ENCODE measurements around the gene MAPKAP1. TPM values are rescaled to one million over a fixed set of nuclear protein-coding genes. Genes with fewer than 3 reads are reported as not detected.

Gene MAPKAP1
- total RNA-seq, 2 donors from 2014 or later: 53.8 to 72.1 TPM

DNA sequence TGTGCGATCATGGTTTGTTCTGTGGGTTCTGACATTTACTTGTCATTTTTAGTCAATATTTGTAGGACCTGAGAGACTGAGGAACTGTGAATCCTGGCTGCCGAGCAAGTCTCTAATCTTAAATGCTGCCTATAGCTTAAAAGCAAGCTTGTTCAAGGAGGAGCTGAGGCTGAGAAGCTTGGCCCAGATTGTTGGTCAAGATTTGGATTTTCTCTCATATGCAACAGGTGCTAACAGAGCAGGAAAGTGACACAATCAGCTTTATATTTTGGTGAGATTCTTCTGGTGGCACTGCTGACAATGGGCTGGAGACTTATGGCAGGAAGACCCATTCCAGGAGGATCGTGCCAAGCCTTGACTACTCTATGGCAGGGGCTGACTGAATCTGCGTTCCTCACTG, 192.5 kb downstream of the MAPKAP1 start:
- Mint-ChIP-seq H3K27ac (peak overlapping the region in 1 of 2 donors; percentile 4), H3K9me3 (no peaks in the 10 kb centered on the region), H3K36me3 (no peaks in the 10 kb centered on the region)
- no peak for ATAC-seq
- DNase-seq (ENCODE audit: low spot score in 2 of 2): no peak

DNA sequence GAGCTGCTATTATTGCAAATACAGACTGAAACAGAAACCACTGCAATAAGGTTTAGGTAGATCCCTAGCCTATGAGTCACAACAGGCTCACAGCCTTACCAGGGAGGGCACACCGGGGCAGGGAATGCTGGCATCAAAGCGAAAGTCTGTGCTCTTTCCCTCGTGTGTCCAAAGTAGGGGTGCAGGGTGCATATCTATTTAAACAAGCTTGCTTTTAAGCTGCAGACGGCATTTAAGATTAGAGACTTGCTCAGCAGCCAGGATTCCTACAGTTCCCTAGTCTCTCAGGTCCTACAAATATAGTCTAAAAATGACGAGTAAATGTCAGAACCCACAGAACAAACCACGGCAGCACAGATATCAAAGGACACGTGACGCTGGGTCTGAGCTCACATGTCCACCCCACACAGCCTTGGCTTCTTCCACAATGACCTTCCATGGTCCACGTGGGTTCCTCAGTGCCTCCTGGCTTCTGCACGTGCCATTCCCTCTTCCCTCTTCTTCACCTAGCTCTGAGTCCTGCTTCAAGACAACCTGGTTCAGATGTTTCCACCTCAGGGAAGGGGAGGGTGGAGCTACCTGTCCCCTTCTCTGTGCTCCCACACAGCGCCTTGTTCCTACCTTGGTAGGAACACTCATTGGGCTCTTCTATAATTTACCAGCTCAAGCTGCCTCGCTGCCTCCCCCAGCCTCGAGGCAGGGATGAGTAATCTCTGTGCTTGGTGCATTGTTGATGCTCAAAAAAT, 193.2 kb downstream of the MAPKAP1 start:
- Mint-ChIP-seq H3K27ac (peak overlapping the region in 1 of 2 donors; percentile 4), H3K9me3 (no peaks in the 10 kb centered on the region), H3K36me3 (no peaks in the 10 kb centered on the region)
- peak; percentile 96 to 98 for ATAC-seq
- peak in 1 of 2 donors; percentile 18 for DNase-seq (ENCODE audit: low spot score in 2 of 2)

DNA sequence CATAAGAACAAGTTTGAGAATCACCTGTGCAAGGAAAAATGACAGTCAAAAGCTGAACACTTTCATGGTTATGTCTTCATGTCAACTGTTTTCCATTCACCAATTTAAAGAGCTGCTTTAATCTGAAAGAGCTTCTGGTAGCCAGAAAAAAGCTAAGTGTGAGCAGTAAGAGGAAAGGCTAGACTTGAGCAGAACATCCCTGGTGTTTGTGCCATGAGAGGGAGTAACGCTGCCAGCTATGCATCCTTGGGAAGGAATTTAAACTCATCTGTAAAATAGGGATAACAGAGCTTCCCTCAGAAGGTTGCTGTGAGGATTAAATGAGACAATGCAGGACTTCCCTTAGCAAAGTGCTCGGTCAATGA, 193.7 kb downstream of the MAPKAP1 start:
- ATAC-seq (peak in 1 of 2 donors; percentile 40), DNase-seq (ENCODE audit: low spot score in 2 of 2) (no peak)
- H3K9me3 Mint-ChIP-seq: no peaks in the 10 kb centered on the region
- H3K27ac Mint-ChIP-seq: peak overlapping the region in 1 of 2 donors; percentile 4
- H3K36me3 Mint-ChIP-seq: no peaks in the 10 kb centered on the region

DNA sequence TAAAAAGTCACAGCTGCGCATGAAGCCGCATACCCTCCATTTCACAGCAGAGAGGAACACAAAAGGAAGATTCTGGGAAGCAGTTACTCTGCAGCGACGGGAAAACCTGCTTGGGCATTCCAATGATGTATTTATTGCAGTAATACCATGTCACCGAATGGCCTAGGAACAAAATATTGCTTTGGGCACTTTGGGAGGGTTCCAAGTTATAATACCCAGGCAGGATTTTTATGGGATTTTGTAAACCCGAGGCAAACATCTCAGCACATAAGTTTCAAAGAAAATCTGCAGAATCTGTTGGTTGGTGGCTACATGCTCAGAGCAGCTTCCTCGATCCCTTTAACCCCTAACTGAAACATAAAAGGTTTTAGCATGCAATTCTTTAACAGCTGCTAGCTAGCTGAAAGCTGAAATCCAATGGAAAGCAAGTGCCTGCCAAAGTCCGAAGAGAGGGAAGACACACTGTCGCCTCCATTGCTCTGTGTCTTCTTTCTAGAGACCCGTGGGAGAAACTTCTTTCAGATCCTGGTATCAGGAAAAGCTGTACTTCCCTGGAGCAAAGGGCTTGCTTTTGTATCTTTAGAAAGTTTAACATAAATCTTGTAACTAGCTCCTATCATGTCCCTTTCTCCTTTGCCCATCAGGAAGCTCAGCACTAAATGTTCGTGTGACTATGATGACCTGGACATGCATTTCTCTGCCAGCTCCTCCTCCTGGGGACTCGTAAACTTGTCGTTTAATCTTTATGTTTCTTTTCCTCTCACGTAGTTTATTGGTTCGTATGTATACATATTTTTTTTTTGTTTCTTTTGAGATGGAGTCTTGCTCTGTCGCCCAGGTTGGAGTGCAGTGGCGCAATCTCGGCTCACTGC, 195.0 kb downstream of the MAPKAP1 start:
- Mint-ChIP-seq H3K9me3 (no peaks in the 10 kb centered on the region), H3K36me3 (no peaks in the 10 kb centered on the region), H3K27ac (no peak overlapping the region)
- ATAC-seq: no peak
- DNase-seq (ENCODE audit: low spot score in 2 of 2): no peak

DNA sequence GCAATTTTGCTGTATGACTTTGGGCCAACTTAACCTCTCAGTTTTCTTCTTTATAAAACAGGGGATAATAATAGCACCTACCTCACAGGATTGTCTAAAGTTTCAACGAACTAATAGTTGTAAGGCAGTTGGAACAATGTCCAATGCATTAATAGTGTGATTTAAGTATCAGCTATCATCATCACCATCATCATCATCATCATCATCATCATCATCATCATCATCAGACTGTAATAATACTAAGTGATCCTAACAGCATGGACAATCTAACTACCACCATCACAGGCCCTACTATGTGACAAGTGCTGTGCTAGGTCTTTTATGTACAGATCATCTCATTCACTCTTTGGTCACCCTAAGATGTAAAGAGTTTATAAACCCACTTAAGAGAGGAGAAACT, 196.0 kb downstream of the MAPKAP1 start:
- DNase-seq (ENCODE audit: low spot score in 2 of 2): no peak
- no peak for ATAC-seq
- Mint-ChIP-seq H3K27ac (no peak overlapping the region), H3K9me3 (no peaks in the 10 kb centered on the region), H3K36me3 (peaks cover 0 to 4% of the 10 kb centered on the region in 2 donors)

DNA sequence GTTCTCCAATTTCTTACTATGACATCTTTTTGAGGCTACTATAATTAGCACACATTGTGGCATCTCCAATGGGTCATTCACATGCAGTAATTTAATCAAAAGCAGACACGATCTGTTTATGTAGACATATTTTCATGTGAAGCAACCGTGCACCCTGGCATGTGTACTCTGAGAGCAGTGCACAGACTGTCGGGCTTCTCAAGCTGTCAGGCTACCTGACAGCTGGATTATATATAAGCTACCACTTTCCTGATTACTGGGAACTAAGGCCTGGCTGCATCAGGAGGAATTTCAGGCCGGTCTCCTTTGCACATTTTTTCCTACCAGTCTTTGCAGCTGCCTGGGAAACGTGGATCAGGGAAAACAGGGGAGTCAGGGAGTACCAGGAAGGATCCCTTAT, 197.5 kb downstream of the MAPKAP1 start:
- peaks cover 0 to 10% of the 10 kb centered on the region in 2 donors for H3K36me3 Mint-ChIP-seq
- no peaks in the 10 kb centered on the region for H3K9me3 Mint-ChIP-seq
- ATAC-seq (no peak), DNase-seq (ENCODE audit: low spot score in 2 of 2) (no peak)
- no peak overlapping the region for H3K27ac Mint-ChIP-seq

DNA sequence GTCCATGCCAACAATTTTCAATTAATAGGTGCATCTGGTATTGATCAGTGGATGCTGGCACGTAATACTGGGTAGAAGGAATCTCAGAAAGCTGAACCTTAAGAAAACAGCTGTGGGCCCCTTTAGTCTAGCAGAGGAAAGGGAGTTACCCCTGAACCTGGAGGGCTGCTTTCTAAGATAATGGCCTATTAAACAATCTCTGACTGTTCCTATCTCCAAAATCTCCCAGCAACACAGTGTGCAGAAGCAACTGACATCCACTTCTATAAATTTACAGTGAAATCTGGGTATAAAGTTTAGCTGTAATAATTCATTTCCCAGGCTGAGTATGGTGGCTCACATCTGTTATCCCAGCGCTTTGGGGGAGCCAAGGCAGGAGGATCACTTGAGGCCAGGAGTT, 198.8 kb downstream of the MAPKAP1 start:
- H3K36me3 Mint-ChIP-seq: peaks cover 0 to 10% of the 10 kb centered on the region in 2 donors
- no peaks in the 10 kb centered on the region for H3K9me3 Mint-ChIP-seq
- ATAC-seq: no peak
- H3K27ac Mint-ChIP-seq: no peak overlapping the region
- no peak for DNase-seq (ENCODE audit: low spot score in 2 of 2)

DNA sequence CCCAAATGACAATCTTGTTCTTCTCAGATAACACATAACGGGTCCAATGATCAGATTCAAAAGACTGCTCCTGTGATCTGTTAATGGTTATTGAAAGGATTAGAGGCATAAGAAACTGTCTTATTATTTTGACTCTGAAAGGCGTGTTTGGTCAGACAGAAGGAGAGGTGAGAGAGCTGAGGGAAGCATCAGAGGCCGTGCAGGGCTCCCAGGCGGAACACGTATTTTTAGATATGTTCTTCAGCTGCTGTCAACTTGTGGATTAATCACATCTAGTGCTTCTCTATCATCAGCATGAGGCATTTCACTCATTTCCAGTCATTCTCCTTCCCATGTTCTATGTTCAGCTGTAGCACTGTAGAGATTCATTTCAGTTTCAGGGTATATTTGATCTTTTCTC, 199.8 kb downstream of the MAPKAP1 start:
- no peak for ATAC-seq
- Mint-ChIP-seq H3K9me3 (no peaks in the 10 kb centered on the region), H3K36me3 (peaks cover 0 to 10% of the 10 kb centered on the region in 2 donors)

DNA sequence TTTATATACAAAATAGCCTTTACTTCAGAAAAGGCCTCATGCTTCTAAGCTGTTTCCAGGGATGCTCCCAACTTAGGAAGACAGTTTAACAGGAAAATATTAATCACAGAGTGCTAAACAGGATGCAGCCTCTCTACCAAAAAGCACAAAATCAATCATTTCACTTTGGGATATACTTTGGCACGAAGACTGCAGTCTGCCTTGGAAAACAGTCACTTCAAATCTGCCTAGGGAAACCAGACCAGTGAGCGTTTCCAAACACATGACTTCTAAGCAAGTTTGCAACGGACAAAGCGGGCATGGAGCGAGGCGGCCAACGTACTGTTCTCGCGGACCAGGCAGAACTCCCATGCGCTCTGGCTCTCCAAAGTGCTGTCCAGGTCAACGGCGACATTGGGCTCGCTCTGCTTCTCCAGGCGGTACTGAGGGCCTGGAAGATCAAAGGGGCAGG, 201.0 kb downstream of the MAPKAP1 start:
- no peaks in the 10 kb centered on the region for H3K9me3 Mint-ChIP-seq
- peak overlapping the region in 1 of 2 donors; percentile 11 for H3K27ac Mint-ChIP-seq
- H3K36me3 Mint-ChIP-seq: peaks cover 0 to 10% of the 10 kb centered on the region in 2 donors
- no peak for ATAC-seq
- no peak for DNase-seq (ENCODE audit: low spot score in 2 of 2)

More for the DNA sequence above, 199.8 kb downstream of the MAPKAP1 start:
- DNase-seq (ENCODE audit: low spot score in 2 of 2): no peak
- no peak overlapping the region for H3K27ac Mint-ChIP-seq

DNA sequence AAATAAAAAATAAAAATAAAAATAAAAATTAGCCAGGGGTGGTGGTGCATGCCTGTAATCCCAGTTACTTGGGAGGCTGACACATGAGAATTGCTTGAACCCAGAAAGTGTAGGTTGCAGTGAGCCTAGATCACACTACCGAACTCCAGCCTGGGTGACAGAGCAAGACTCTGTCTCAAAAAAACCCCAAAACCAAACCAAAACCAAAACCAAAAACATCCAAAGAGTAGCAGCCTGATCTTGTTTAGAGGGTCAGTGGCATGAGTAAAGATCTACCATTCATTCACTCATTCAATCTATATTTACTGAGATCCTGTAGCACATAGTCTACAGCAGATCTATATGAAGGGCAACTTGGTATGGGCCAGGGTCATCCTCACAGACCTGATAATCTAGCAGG, 202.4 kb downstream of the MAPKAP1 start:
- H3K9me3 Mint-ChIP-seq: no peaks in the 10 kb centered on the region
- H3K27ac Mint-ChIP-seq: peak overlapping the region in 1 of 2 donors; percentile 41
- peaks cover 0 to 10% of the 10 kb centered on the region in 2 donors for H3K36me3 Mint-ChIP-seq
- DNase-seq (ENCODE audit: low spot score in 2 of 2) (no peak), ATAC-seq (no peak)

DNA sequence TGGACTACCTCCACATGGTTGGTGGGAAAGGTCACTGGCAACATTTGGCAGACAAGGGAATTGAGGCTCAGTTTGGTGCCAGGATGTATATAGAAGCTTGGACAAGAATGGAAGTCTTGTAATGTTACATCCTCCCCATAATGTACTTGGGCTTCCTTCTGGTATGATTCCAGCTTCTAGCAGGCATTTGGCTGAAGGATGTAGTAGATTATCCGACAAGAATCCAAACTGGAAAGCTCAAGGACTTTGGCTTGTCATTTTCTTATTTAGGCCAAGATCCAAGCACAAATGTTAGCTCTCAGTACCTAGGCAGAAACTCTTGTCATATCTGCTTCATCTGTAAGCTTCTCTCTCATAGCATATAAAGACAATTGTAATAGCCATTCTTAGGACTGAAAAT, 209.1 kb downstream of the MAPKAP1 start:
- ATAC-seq (no peak), DNase-seq (ENCODE audit: low spot score in 2 of 2) (no peak)
- no peak overlapping the region for H3K27ac Mint-ChIP-seq
- no peaks in the 10 kb centered on the region for H3K9me3 Mint-ChIP-seq
- no peaks in the 10 kb centered on the region for H3K36me3 Mint-ChIP-seq

DNA sequence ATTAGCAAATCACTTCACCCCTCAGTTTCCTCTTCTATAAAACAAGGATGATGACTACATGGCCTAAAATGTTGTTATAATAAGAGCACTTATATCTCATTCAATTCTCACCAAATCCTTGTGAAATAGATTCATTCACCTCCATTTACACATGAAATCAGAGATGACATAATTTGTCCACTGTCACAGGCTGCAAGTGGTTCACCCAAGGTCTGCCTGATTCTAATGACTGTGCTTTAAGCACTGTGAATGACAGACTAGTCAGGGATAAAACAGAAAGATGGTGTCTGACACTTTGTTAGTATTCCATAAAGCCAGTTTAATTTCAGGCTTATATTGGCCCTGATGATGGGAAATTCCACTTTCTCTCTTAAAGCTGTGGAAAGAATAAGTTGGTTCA, 209.5 kb downstream of the MAPKAP1 start:
- no peak for ATAC-seq
- no peaks in the 10 kb centered on the region for H3K36me3 Mint-ChIP-seq

DNA sequence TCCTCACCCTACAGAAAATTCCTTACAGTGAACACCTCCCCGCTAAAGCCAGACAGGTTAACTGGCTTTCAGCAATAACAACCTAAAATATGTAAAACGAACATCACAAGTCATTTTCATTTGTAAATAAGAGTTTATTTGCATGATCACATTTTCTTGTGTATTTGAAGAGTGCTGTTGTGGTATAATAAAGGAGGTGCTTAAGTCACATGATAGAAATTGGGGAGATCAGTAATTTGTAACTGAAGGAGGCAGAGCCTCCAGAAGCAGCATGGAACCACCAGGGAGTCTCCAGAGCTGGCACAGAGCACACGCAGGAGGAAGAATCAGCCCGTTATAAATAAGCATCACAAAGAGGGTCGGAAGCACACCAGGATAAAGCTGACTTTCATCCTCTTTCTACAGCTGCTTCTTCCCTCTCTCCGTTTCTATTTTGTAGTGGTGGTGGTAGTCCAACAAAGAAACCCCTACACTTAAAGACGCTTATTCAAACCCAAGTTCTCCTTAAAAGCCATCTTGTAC, 210.6 kb downstream of the MAPKAP1 start:
- Mint-ChIP-seq H3K36me3 (no peaks in the 10 kb centered on the region), H3K9me3 (no peaks in the 10 kb centered on the region), H3K27ac (peak overlapping the region in 1 of 2 donors; percentile 67)
- ATAC-seq (no peak), DNase-seq (ENCODE audit: low spot score in 2 of 2) (no peak)

More for the DNA sequence above, 209.5 kb downstream of the MAPKAP1 start:
- DNase-seq (ENCODE audit: low spot score in 2 of 2): no peak
- Mint-ChIP-seq H3K9me3 (no peaks in the 10 kb centered on the region), H3K27ac (no peak overlapping the region)

DNA sequence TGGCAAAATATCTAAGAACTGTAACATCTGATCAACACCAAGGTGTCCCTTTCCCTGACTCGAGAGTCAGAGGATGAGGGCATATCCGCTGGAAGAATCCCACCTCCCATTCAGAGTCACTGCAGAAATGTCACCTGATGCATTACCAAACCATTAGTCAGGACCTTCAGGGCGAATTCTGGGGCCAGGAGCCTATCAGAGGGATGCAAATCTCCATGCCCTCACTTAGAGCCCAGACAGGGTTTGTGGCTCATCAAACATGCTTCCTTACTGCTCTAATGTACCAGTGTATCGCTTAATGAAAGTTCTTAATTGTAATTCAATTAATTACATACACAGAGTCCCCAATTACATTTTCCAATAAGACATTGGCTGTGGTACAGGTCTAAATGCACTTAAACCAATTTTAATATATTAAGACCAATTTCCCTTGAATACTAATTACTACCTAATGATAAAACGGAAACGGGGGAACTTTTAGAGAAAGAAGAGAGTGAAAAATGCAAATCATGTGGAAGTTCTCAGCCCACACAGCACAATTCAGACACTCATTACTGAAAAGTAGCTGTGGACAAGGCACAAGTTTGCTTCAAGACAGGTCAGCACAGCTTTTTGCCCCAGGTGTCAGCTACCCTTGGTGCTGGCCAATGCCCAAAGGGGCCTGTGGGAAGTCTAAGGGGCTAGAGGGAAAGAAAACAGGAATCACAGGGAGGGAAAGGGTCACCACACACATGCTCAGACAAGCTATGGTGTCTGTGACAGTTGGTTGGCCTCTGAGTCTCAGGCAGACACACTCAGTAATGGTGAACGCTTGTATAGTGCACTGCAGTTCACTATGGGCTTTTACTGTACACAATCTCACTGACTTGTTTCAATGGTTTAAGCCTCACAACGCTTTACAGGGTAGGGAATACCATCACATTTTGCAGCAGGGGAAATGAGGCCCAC, 211.6 kb downstream of the MAPKAP1 start:
- Mint-ChIP-seq H3K27ac (peak overlapping the region in 1 of 2 donors; percentile 67), H3K9me3 (no peaks in the 10 kb centered on the region), H3K36me3 (no peaks in the 10 kb centered on the region)
- no peak for DNase-seq (ENCODE audit: low spot score in 2 of 2)
- no peak for ATAC-seq

DNA sequence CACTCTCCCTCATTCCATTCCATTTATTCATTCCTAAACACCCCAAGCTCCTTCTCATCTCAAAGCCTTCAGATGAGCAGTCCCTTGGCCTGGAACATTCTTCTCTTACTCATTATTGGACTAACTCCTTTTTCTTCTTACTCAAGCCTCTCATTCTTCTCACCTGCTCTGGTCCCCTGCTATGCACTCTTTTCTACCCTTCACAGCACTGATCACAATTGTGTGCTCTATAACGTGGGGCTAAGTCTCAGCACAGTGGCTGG, 212.4 kb downstream of the MAPKAP1 start:
- DNase-seq (ENCODE audit: low spot score in 2 of 2): no peak
- Mint-ChIP-seq H3K9me3 (no peaks in the 10 kb centered on the region), H3K27ac (peak overlapping the region in 1 of 2 donors; percentile 2), H3K36me3 (no peaks in the 10 kb centered on the region)
- no peak for ATAC-seq

DNA sequence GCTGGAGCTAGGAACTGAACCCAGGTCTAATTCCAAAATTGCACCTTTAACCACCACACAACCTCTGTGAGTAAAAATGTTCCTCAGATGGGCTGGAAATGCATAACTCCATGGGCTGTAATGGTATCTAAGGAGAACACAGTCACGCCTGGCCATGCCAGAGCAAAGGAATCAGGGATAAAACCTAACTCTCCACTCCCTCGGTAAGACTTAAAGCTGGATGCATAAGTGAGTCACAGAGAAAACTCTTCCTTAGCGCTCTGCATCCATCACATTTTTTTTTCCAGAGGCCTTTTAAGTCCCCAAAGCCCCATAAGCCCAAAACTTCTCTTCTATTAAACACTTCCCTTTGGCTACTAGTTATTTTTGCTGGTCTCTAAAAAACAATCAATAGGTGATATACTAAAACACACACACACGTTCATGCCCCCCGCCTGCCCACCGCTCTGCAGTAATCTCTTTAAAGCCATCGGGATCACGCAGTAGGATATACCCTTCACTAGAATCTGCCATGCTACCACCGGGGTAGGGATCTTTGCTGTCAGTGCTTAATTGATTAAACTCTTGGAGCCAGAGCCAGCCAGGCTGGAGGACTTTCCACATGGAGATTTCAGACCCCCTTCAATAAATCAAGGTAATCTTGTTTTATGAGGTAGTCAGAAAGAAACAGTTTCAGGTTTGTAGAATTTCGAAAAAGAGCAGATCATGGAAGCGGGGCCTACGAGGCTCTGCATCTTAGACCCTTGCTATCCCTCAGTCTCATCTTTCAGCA, 212.9 kb downstream of the MAPKAP1 start:
- Mint-ChIP-seq H3K9me3 (no peaks in the 10 kb centered on the region), H3K36me3 (no peaks in the 10 kb centered on the region), H3K27ac (no peak overlapping the region)
- DNase-seq (ENCODE audit: low spot score in 2 of 2) (no peak), ATAC-seq (no peak)
